ENCODE results near the gene POU3F3. TPM values are rescaled to one million over a fixed set of nuclear protein-coding genes. Genes with fewer than 3 reads are reported as not detected.

POU3F3 gene
- total RNA-seq, 1 donor from 2014 or later = not detected

DNA sequence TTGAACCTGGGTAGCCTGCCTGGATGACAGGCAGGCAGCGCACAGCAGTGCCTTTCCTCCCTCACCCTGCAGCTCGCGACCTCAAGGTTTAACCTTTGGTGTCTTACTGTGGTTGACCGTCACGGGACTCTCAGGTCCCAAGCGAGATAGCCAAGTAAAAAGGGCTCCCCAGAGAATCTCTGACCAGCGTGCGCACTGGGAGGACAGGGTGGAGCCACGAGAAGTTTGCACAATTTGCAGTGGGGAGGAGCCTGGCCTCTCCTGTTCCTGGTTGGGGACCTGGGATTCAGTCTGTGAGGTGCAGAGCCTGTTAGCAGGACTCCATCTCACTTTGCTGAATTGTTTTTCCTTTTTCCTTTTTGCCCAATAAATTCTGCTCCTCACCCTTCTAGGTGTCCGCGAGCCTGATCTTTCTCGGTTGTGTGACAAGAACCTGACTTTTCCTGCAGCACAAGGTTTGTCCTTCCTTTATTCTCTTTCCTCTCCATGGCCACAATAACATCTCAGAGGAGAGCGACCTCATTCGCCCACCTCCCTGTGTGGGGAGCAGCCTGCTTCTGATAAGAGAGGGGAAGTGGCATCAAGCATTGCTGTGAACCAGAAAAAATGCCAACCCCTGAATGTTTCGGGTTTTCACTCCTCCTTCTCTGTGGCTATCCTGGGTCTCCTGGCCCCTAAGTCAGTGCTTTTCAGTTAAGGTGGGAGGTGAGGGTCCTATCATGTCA, 36.2 kb downstream of the POU3F3 start:
- TF ChIP-seq, protein P1, sequence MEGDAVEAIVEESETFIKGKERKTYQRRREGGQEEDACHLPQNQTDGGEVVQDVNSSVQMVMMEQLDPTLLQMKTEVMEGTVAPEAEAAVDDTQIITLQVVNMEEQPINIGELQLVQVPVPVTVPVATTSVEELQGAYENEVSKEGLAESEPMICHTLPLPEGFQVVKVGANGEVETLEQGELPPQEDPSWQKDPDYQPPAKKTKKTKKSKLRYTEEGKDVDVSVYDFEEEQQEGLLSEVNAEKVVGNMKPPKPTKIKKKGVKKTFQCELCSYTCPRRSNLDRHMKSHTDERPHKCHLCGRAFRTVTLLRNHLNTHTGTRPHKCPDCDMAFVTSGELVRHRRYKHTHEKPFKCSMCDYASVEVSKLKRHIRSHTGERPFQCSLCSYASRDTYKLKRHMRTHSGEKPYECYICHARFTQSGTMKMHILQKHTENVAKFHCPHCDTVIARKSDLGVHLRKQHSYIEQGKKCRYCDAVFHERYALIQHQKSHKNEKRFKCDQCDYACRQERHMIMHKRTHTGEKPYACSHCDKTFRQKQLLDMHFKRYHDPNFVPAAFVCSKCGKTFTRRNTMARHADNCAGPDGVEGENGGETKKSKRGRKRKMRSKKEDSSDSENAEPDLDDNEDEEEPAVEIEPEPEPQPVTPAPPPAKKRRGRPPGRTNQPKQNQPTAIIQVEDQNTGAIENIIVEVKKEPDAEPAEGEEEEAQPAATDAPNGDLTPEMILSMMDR (IDR thresholded peaks at IDR 0.05) = no peak
- Mint-ChIP-seq H3K4me1 (peaks cover 35% of the 10 kb centered on the region), H3K27ac (no peak overlapping the region), H3K36me3 (ENCODE audit: low read depth) (no peaks in the 10 kb centered on the region), H3K27me3 (peaks cover 7% of the 10 kb centered on the region), H3K4me3 (no peak overlapping the region), H3K9me3 (no peaks in the 10 kb centered on the region)
- CTCF ChIA-PET = no interaction called here
- POLR2A ChIA-PET = no interaction called here
- no peak for DNase-seq
- no peak for ATAC-seq (ENCODE audit: low read depth)
- intact Hi-C loops (cut with micrococcal nuclease) = loop anchor here (2.0 kb wide), 1 partner anchor 87 kb away; no protein-coding TSS in a partner anchor

- Mint-ChIP-seq H3K27me3 (peaks cover 7% of the 10 kb centered on the region), H3K36me3 (ENCODE audit: low read depth) (no peaks in the 10 kb centered on the region), H3K4me1 (peaks cover 35% of the 10 kb centered on the region), H3K9me3 (no peaks in the 10 kb centered on the region), H3K27ac (no peak overlapping the region), H3K4me3 (no peak overlapping the region)
- ChIA-PET POLR2A (no interaction called here), CTCF (no interaction called here)
- TF ChIP-seq, protein P1 (IDR thresholded peaks at IDR 0.05) = no peak
- intact Hi-C loops (cut with micrococcal nuclease) = no loop called here
- DNase-seq (no peak), ATAC-seq (ENCODE audit: low read depth) (no peak)
Observed at GRCh38 chr2:104890685-104891069, 36.8 kb downstream of the POU3F3 start.

- no peak overlapping the region for H3K4me3 Mint-ChIP-seq
- H3K4me1 Mint-ChIP-seq = peaks cover 35% of the 10 kb centered on the region
- peaks cover 7% of the 10 kb centered on the region for H3K27me3 Mint-ChIP-seq
Observed at GRCh38 chr2:104891145-104891544, 37.2 kb downstream of the POU3F3 start.

DNA sequence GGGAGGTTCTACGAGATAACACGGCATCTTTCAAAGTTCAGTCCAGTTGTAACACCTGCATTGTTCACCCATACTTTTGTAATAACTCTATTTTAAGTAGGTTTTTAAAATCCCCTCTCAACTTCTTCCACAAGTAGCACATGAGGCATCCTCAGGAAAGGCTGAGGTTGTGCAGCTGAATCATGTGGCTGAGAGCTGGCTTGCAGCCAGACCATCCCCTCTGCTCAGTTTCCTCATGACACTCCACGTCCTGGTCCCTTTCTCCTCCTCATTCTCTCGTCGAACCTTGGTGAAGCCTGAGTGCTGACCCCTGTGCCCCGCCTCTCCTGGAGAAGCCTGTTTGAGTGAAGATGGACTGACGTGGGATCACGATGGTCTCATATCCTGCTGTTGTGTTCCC, 42.5 kb downstream of the POU3F3 start:
- Mint-ChIP-seq H3K9me3 (no peaks in the 10 kb centered on the region), H3K36me3 (ENCODE audit: low read depth) (no peaks in the 10 kb centered on the region), H3K27me3 (peaks cover 7% of the 10 kb centered on the region), H3K4me1 (no peaks in the 10 kb centered on the region), H3K4me3 (no peak overlapping the region), H3K27ac (no peak overlapping the region)
- intact Hi-C loops (cut with micrococcal nuclease) = no loop called here
- ChIA-PET POLR2A (no interaction called here), CTCF (no interaction called here)
- ATAC-seq (ENCODE audit: low read depth) = no peak
- TF ChIP-seq, protein P1 (IDR thresholded peaks at IDR 0.05) = no peak
- DNase-seq = no peak

More at GRCh38 chr2:104891145-104891544, 37.2 kb downstream of the POU3F3 start:
- H3K27ac Mint-ChIP-seq = no peak overlapping the region
- no peaks in the 10 kb centered on the region for H3K36me3 Mint-ChIP-seq (ENCODE audit: low read depth)
- TF ChIP-seq, protein P1 (IDR thresholded peaks at IDR 0.05) = no peak
- ChIA-PET POLR2A (no interaction called here), CTCF (no interaction called here)
- intact Hi-C loops (cut with micrococcal nuclease) = no loop called here
- DNase-seq (no peak), ATAC-seq (ENCODE audit: low read depth) (no peak)
- H3K9me3 Mint-ChIP-seq = no peaks in the 10 kb centered on the region

- CTCF ChIA-PET = no interaction called here
- Mint-ChIP-seq H3K4me1 (no peaks in the 10 kb centered on the region), H3K27me3 (peaks cover 7% of the 10 kb centered on the region), H3K36me3 (ENCODE audit: low read depth) (no peaks in the 10 kb centered on the region), H3K4me3 (no peak overlapping the region), H3K27ac (no peak overlapping the region), H3K9me3 (no peaks in the 10 kb centered on the region)
- TF ChIP-seq, protein P1 (IDR thresholded peaks at IDR 0.05) = no peak
- intact Hi-C loops (cut with micrococcal nuclease) = no loop called here
- POLR2A ChIA-PET = no interaction called here
- DNase-seq (no peak), ATAC-seq (ENCODE audit: low read depth) (no peak)
Observed at GRCh38 chr2:104897515-104898184, 43.7 kb downstream of the POU3F3 start.
